Ascending aorta (tissue), 2 donors: Measurements from ENCODE around the gene TOX2. TPM values are rescaled to one million over a fixed set of nuclear protein-coding genes. Genes with fewer than 3 reads are reported as not detected.

ENCODE experiments used
- DNase-seq, 2 donors: peaks; one replicate each; pipeline ENCODE4 v3.0.0-alpha.2; 2019; ENCODE audit warnings: low spot score in 2 of 2
- H3K27ac ChIP-seq, 2 donors: fragments of 200-600 bp; sonication (generic); one replicate each; pipeline ENCODE4 v1.5.1; 2016 to 2017; ENCODE audit warnings: mild to moderate bottlenecking in 1 of 2
- H3K27me3 ChIP-seq: fragments of 200-600 bp; sonication (generic); one replicate; pipeline ENCODE4 v1.5.1; 2017
- H3K36me3 ChIP-seq, 2 donors: fragments of 200-600 bp; sonication (generic); one replicate each; pipeline ENCODE4 v1.5.1; 2016
- H3K4me1 ChIP-seq, 2 donors: fragments of 200-600 bp; sonication (generic); one replicate each; pipeline ENCODE4 v1.5.1; 2016 to 2017; ENCODE audit warnings: mild to moderate bottlenecking in 1 of 2
- H3K4me3 ChIP-seq, 2 donors: fragments of 200-600 bp; sonication (generic); one replicate each; pipeline ENCODE4 v1.5.1; 2016 to 2017; ENCODE audit warnings: mild to moderate bottlenecking in 1 of 2
- H3K9me3 ChIP-seq, 2 donors: fragments of 200-600 bp; sonication (generic); one replicate each; pipeline ENCODE4 v1.5.1; 2016
- intact Hi-C: fragments of 100-400 bp; cut with DNase I; formaldehyde crosslinking; loops from one replicate; pipeline ENCODE4 v1.15.1; 2023
- total RNA-seq: library from RNA; depleted of rRNA; stranded (reverse); fragments of >200 nt; gene quantifications from one replicate; pipeline ENCODE4 v1.1.0, GENCODE V29; 2016
- TF ChIP-seq, protein P1 (sequence below), 3 experiments: fragments of 200-600 bp in 2 of 3; fragments of 450-650 bp in 1 of 3; sonication (generic) in 2 of 3; IDR thresholded peaks; one replicate each; pipeline ENCODE4 v1.5.1; 2016 to 2019; ENCODE audit warnings: antibody characterized with exemption in 3 of 3, mild to moderate bottlenecking in 1 of 3, moderate library complexity in 1 of 3

The TOX2 gene
- total RNA-seq, 1 donor from 2014 or later: 47.0 TPM

DNA sequence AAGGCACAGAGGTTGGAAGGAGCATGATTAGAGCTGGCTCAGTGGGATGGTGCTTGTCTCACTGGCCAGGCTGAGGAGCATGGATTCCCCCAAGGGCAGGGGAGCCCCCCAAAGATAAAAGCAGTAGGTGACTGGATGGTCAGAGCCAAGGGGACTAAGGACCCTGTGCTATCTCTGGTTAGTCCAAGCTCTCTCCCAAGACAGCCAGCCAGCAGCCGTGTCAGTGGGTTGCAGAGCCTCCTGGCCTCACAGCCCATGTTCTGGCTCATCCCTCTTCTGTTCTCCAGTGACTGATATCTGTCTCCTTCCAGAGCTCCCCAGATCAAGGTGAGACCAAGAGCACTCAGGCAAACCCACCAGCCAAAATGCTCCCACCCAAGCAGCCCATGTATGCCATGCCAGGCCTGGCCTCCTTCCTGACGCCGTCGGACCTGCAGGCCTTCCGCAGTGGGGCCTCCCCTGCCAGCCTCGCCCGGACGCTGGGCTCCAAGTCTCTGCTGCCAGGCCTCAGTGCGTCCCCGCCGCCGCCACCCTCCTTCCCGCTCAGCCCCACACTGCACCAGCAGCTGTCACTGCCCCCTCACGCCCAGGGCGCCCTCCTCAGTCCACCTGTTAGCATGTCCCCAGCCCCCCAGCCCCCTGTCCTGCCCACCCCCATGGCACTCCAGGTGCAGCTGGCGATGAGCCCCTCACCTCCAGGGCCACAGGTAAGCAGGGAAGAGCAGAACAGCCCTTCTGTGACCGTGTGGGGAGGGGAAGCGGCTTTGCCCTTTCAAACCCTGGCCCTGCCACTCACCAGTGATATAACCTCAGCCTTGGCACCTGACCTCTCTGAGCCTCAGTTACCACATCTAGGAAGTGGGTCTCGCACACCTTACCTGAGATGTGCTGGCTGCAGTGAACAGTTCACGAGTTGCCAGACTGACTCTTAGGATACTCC, 151.0 kb downstream of the TOX2 start:
- TF ChIP-seq, protein P1, sequence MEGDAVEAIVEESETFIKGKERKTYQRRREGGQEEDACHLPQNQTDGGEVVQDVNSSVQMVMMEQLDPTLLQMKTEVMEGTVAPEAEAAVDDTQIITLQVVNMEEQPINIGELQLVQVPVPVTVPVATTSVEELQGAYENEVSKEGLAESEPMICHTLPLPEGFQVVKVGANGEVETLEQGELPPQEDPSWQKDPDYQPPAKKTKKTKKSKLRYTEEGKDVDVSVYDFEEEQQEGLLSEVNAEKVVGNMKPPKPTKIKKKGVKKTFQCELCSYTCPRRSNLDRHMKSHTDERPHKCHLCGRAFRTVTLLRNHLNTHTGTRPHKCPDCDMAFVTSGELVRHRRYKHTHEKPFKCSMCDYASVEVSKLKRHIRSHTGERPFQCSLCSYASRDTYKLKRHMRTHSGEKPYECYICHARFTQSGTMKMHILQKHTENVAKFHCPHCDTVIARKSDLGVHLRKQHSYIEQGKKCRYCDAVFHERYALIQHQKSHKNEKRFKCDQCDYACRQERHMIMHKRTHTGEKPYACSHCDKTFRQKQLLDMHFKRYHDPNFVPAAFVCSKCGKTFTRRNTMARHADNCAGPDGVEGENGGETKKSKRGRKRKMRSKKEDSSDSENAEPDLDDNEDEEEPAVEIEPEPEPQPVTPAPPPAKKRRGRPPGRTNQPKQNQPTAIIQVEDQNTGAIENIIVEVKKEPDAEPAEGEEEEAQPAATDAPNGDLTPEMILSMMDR (IDR thresholded peaks at IDR 0.05): no peak
- H3K36me3 ChIP-seq: no peaks in the 10 kb centered on the region
- no peaks in the 10 kb centered on the region for H3K9me3 ChIP-seq
- DNase-seq: no peak
- intact Hi-C loops: no loop called here
- no peak overlapping the region for H3K27ac ChIP-seq
- H3K27me3 ChIP-seq: no peaks in the 10 kb centered on the region
- H3K4me3 ChIP-seq: no peak overlapping the region
- no peaks in the 10 kb centered on the region for H3K4me1 ChIP-seq

DNA sequence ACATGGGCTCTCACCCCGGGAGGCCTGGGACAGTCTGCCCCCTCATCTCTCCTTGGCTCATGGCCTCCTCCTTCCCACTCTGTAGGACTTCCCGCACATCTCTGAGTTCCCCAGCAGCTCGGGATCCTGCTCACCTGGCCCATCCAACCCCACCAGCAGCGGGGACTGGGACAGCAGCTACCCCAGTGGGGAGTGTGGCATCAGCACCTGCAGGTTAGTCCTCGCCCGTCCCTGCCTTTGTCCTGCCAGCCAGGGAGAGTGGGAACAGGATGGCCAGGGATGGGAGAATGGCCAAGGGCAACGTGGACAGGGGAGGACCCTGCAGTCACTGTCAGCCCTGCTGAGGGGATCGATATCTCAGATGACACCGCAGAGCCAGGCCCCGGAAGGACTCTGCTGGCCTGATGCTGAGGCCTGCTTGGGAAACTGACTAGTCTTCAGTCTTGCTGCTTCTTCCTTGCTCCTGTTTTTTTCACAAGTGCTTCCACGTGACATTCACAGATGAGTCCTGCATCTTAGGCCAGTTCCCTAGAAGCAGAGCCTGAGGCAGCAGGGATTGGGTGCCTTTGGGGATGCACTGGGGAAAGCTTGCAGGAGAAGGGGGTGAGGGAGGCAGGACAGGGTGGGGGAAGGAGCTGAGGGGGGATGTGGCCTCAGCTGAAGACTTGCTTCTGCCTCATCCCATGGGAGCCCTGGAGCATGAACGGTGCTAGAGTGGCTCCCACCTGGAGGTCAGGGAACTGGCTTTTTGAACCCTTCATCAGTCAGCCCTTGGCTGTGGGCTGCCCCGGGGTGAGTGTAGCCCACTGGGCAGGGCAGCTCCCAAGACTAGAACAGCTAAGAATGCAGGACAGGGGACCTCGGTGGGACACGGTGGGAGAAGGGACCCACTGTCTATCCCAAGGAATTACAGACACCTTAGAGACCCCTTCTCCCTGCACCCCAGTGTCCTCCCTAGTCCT, 152.3 kb downstream of the TOX2 start:
- H3K4me3 ChIP-seq: no peak overlapping the region
- H3K27ac ChIP-seq: no peak overlapping the region
- H3K27me3 ChIP-seq: no peaks in the 10 kb centered on the region
- TF ChIP-seq, protein P1 (IDR thresholded peaks at IDR 0.05): no peak
- H3K4me1 ChIP-seq: no peaks in the 10 kb centered on the region
- intact Hi-C loops: no loop called here
- no peaks in the 10 kb centered on the region for H3K36me3 ChIP-seq
- DNase-seq: no peak
- no peaks in the 10 kb centered on the region for H3K9me3 ChIP-seq

DNA sequence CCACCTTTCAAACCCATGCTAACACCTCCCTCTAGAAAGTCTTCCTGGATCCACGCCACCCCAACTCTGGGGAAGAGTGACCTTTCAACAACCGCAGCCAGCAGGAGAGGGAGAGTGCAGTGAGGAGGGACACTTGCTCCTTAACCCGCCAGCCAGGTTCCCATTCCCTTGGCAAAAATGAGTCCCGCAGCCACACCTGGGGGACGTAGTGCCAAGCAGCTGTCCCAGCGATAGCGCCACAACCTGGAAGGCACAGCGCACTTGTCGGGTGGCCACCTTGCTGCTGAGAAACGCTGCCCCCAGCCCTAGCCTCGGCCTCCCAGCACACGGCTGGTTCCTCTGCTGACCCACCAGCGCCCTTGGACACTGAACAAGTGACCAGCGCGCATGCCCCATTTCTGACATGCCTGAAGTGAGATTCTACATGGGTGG, 153.0 kb downstream of the TOX2 start:
- Histone ChIP-seq H3K4me3 (no peak overlapping the region), H3K27me3 (no peaks in the 10 kb centered on the region), H3K4me1 (no peaks in the 10 kb centered on the region), H3K36me3 (no peaks in the 10 kb centered on the region), H3K9me3 (no peaks in the 10 kb centered on the region), H3K27ac (no peak overlapping the region)
- intact Hi-C loops: no loop called here
- TF ChIP-seq, protein P1 (IDR thresholded peaks at IDR 0.05): no peak
- no peak for DNase-seq

DNA sequence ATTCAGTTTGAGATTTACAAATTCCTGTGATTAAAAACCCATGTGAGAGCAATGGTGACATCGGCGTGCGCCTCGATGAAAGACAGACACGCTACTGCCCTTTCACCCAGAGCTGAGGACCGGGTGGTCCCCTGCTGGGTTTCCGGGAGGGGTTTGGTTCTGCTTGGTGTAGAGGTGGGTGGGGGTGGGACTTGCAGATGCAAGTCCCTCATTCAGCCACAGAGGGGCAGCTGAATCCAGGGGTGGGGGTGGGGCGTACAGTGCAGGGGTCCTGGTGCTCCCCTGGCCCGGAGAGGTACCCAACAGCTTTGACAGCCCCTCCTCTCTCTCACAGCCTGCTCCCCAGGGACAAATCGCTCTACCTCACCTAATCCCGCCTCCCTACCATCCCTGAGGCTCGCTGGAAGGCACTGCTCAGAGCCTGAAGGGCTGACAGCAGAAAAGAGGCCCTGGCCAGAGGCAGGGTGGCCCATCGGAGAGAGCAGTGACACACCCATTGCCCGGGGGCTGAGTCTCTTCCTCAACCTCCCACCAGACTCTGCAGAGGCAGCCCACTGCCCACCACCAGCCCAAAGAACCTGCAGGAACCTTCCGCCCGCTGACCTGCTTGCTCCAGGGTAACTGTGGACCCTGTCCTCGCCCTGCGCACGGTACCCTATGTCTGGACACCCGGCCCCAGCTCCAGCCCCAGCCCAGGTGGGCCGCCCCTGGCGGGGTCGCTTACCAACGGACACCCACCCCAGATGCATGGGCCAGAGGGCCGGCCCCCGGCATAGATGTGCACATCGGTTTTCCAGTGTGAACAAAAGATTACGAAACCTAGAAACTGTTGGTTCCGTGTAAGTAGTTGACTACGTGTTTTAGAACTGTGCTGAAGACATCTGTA, 153.9 kb downstream of the TOX2 start:
- TF ChIP-seq, protein P1 (IDR thresholded peaks at IDR 0.05): no peak
- DNase-seq: peak in 1 of 2 donors; percentile 64

More for the DNA sequence above, 153.9 kb downstream of the TOX2 start:
- H3K27me3 ChIP-seq: no peaks in the 10 kb centered on the region
- no peak overlapping the region for H3K4me3 ChIP-seq
- intact Hi-C loops: no loop called here
- H3K9me3 ChIP-seq: no peaks in the 10 kb centered on the region
- no peaks in the 10 kb centered on the region for H3K36me3 ChIP-seq
- H3K27ac ChIP-seq: no peak overlapping the region
- H3K4me1 ChIP-seq: no peaks in the 10 kb centered on the region
